Spleen (tissue), 13 donors: Measurements from ENCODE around the gene SERPINA7. TPM values are rescaled to one million over a fixed set of nuclear protein-coding genes. Genes with fewer than 3 reads are reported as not detected.

Source experiments
- DNase-seq: peaks from one replicate; pipeline ENCODE4 v3.0.0-alpha.2; 2020
- H3K27ac ChIP-seq, 8 donors: fragments of 200-600 bp; sonication (generic) in 7 of 8; 1 replicate in 4 of 8; 2 replicates in 4 of 8; pipeline versions ENCODE4 v1.5.0 to v1.8.0; 2016 to 2021; ENCODE audit warnings: inconsistent platforms in 4 of 8, mild to moderate bottlenecking in 4 of 8, moderate library complexity in 1 of 8
- H3K27me3 ChIP-seq, 7 donors: fragments of 200-600 bp; sonication (generic) in 6 of 7; replicated peaks in 1 of 7; 1 replicate in 4 of 7; 2 replicates in 3 of 7; pipeline versions ENCODE4 v1.5.0 to v1.8.0; 2016 to 2021; ENCODE audit warnings: inconsistent platforms in 3 of 7, mild to moderate bottlenecking in 1 of 7
- H3K36me3 ChIP-seq, 6 donors: fragments of 200-600 bp; sonication (generic) in 5 of 6; 1 replicate in 4 of 6; 2 replicates in 2 of 6; pipeline versions ENCODE4 v1.5.0 to v1.8.0; 2016 to 2021; ENCODE audit warnings: inconsistent platforms in 2 of 6
- H3K4me1 ChIP-seq, 6 donors: fragments of 200-600 bp; sonication (generic) in 5 of 6; 1 replicate in 3 of 6; 2 replicates in 3 of 6; pipeline versions ENCODE4 v1.5.0 to v1.8.0; 2016 to 2021; ENCODE audit warnings: inconsistent platforms in 3 of 6
- H3K4me3 ChIP-seq, 8 donors: fragments of 200-600 bp; sonication (generic) in 7 of 8; 1 replicate in 4 of 8; 2 replicates in 4 of 8; pipeline versions ENCODE4 v1.5.0 to v1.8.0; 2016 to 2021; ENCODE audit warnings: inconsistent platforms in 4 of 8, mild to moderate bottlenecking in 4 of 8, moderate library complexity in 2 of 8
- H3K9me3 ChIP-seq, 8 donors: fragments of 200-600 bp; sonication (generic) in 7 of 8; 1 replicate in 4 of 8; 2 replicates in 4 of 8; pipeline versions ENCODE4 v1.5.0 to v1.8.0; 2016 to 2021; ENCODE audit warnings: inconsistent platforms in 4 of 8
- POLR2A ChIP-seq, 3 donors: fragments of 450-650 bp; IDR thresholded peaks; one replicate each; pipeline ENCODE4 v1.5.1; 2017; ENCODE audit warnings: antibody characterized with exemption in 3 of 3, mild to moderate bottlenecking in 1 of 3
- POLR2AphosphoS5 ChIP-seq, 3 donors: sonication (generic); formaldehyde crosslinking; IDR thresholded peaks; one replicate each; pipeline ENCODE4 v1.5.1; 2017; ENCODE audit warnings: antibody characterized with exemption in 3 of 3
- WGBS, 5 donors: extraction: QIAGEN DNeasy Blood & Tissue Kit in 3 of 5; methylation state at CpG; one replicate each; pipeline versions ENCODE4 v1.1.5 to v1.1.7; 2013 to 2018; 5-methylcytosine and 5-hydroxymethylcytosine counted together
- intact Hi-C: fragments of 100-400 bp; cut with DNase I; formaldehyde crosslinking; loops from one replicate; pipeline ENCODE4 v1.15.0; 2023; ENCODE audit warnings: low total_unique reads
- long read RNA-seq, 2 donors: transcript quantifications; one replicate each; lab custom pipeline, GENCODE V29; 2026
- polyA plus RNA-seq, 3 donors: library from polyadenylated mRNA; stranded (reverse); fragments of 200-250 nt; gene quantifications; one replicate each; pipeline ENCODE4 v1.2.1, GENCODE V29; 2013
- total RNA-seq, 7 donors: library from RNA; depleted of rRNA in 3 of 7; stranded (reverse); fragments of >200 nt in 3 of 7; fragmentation: NEBNext Ultra II Directional in 4 of 7; extraction: Animal tissue kit (Norgen Biotek cat#: 25700) in 4 of 7; gene quantifications; one replicate each; pipeline versions ENCODE4 v1.1.0 to v1.2.1, GENCODE V29; 2016 to 2021
- TF ChIP-seq, protein P1 (sequence below), 11 experiments: fragments of 200-600 bp in 7 of 11; fragments of 450-650 bp in 4 of 11; sonication (generic) in 4 of 11; IDR thresholded peaks in 8 of 11; conservative IDR thresholded peaks in 3 of 11; 1 replicate in 7 of 11; 2 replicates in 4 of 11; pipeline versions ENCODE4 v1.4.0 to v1.8.0; 2016 to 2021; ENCODE audit warnings: antibody characterized with exemption in 11 of 11, inconsistent platforms in 4 of 11, mild to moderate bottlenecking in 1 of 11
- donor health status: healthy with polysubstance abuse.
- donor health status: DM: no; HTN: no; CAD: no; lungs with moderate emphysema.
- donor health status: DM: no; HTN: no; CAD: no.
- donor health status: Bipolar disorder and iron deficiency.
- donor health status: healthy.
- donor health status: DM: no; HTN: no; CAD: no.
- donor health status: DM: yes; HTN: yes; CAD: no.

The SERPINA7 gene, protein sequence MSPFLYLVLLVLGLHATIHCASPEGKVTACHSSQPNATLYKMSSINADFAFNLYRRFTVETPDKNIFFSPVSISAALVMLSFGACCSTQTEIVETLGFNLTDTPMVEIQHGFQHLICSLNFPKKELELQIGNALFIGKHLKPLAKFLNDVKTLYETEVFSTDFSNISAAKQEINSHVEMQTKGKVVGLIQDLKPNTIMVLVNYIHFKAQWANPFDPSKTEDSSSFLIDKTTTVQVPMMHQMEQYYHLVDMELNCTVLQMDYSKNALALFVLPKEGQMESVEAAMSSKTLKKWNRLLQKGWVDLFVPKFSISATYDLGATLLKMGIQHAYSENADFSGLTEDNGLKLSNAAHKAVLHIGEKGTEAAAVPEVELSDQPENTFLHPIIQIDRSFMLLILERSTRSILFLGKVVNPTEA
- total RNA-seq (not detected), polyA plus RNA-seq (not detected)
- long read RNA-seq, donor 1: 0 reads
- long read RNA-seq, donor 2: 0 reads

DNA sequence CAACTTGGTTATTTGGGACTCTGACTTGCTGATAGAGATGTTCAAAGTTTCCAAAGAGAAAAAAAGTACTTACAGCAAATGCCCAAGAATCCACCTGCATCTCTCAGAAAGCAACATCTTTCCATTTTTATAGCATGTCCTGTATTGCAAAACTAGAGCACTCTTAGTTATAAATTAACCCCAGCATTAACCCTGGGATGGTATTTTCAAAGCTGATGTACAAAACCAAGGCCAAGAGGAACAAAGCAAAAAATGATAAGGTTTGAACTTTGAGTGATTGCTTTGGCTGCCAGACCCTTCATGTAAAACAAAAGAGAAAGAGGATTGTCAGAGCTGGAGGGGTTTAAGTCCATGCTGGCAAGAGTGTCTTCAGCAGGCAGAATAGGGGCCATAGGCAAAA, at the start of gene SERPINA7:
SERPINA7 (minus strand) TSS at position 103 of the 400 bp plus-strand sequence. CDS start 1,669 bp downstream, outside the sequence.
- TF ChIP-seq, protein P1, sequence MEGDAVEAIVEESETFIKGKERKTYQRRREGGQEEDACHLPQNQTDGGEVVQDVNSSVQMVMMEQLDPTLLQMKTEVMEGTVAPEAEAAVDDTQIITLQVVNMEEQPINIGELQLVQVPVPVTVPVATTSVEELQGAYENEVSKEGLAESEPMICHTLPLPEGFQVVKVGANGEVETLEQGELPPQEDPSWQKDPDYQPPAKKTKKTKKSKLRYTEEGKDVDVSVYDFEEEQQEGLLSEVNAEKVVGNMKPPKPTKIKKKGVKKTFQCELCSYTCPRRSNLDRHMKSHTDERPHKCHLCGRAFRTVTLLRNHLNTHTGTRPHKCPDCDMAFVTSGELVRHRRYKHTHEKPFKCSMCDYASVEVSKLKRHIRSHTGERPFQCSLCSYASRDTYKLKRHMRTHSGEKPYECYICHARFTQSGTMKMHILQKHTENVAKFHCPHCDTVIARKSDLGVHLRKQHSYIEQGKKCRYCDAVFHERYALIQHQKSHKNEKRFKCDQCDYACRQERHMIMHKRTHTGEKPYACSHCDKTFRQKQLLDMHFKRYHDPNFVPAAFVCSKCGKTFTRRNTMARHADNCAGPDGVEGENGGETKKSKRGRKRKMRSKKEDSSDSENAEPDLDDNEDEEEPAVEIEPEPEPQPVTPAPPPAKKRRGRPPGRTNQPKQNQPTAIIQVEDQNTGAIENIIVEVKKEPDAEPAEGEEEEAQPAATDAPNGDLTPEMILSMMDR (IDR thresholded peaks at IDR 0.05 in 8 of 11, conservative IDR thresholded peaks at IDR 0.05 in 3 of 11): no peak
- TF ChIP-seq POLR2AphosphoS5 (IDR thresholded peaks at IDR 0.05): no peak
- no peak for TF ChIP-seq POLR2A (IDR thresholded peaks at IDR 0.05)
- no peaks in the 10 kb centered on the region for H3K4me1 ChIP-seq
- H3K4me3 ChIP-seq: no peak within 1 kb of the TSS
- no peak within 1 kb of the TSS for H3K27ac ChIP-seq
- intact Hi-C loops: no loop called here
- no peaks in the 10 kb centered on the region for H3K9me3 ChIP-seq
- H3K36me3 ChIP-seq: no peaks in the 10 kb centered on the region
- DNase-seq: no peak
- H3K27me3 ChIP-seq: no peaks in the 10 kb centered on the region

DNA sequence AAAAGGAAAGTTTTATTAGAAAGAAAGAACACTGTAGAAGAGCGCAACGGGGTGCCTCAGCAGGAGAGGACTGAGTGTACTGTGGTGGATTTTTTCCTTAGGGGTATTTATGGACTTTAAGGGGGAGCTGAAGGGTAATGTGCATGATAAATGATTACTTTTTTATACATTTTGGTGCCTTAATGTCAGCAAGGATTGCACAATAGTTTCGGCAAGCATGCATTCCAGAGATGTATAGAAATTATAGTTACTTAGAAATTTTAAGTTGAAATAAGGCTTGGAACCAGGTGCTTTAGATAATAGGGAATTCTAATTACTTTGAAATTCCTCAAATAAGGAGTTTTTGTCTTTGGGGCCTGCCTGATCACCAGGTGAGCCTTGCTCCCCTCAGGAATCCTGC, 30.5 kb upstream of the SERPINA7 start:
- TF ChIP-seq, protein P1 (IDR thresholded peaks at IDR 0.05 in 8 of 11, conservative IDR thresholded peaks at IDR 0.05 in 3 of 11): no peak
- TF ChIP-seq POLR2A (IDR thresholded peaks at IDR 0.05): no peak
- no peak for TF ChIP-seq POLR2AphosphoS5 (IDR thresholded peaks at IDR 0.05)
- no peak overlapping the region for H3K27ac ChIP-seq
- intact Hi-C loops: no loop called here
- no peaks in the 10 kb centered on the region for H3K36me3 ChIP-seq
- H3K4me1 ChIP-seq: no peaks in the 10 kb centered on the region
- peaks cover 0 to 25% (median 0%) of the 10 kb centered on the region in 7 donors for H3K27me3 ChIP-seq
- no peak for DNase-seq
- 70 to 92% (median 82%) methylated on average over 3 of the region's 3 CpGs for whole genome bisulfite sequencing, 5 donors
- H3K4me3 ChIP-seq: no peak overlapping the region
- no peaks in the 10 kb centered on the region for H3K9me3 ChIP-seq

DNA sequence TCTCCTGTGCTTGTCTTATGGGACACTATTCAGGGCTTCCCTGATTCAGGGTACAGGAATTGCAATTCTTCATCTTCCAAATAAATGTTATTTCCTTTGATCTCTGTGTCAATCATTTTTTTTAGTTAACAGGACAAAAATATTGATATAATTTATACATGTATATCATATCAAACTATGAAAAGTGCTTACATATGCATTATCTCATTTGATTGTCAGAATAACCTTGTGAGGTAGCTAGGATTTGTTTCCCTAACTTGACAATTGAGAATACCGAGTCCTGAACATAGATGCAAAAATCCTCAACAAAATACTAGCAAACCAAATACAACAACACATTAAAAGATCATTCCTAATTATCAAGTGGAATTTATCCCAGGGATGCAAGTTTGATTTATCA, 11.5 kb upstream of the SERPINA7 start:
- 71 to 88% (median 81%) methylated on average over 1 of the region's 1 CpG for WGBS, 5 donors
- Histone ChIP-seq H3K9me3 (peaks cover 0 to 7% (median 0%) of the 10 kb centered on the region in 8 donors), H3K4me3 (no peak overlapping the region), H3K36me3 (no peaks in the 10 kb centered on the region), H3K27me3 (no peaks in the 10 kb centered on the region), H3K27ac (no peak overlapping the region), H3K4me1 (no peaks in the 10 kb centered on the region)
- no peak for DNase-seq
- intact Hi-C loops: no loop called here
- TF ChIP-seq POLR2A (IDR thresholded peaks at IDR 0.05): no peak
- no peak for TF ChIP-seq POLR2AphosphoS5 (IDR thresholded peaks at IDR 0.05)
- TF ChIP-seq, protein P1 (IDR thresholded peaks at IDR 0.05 in 8 of 11, conservative IDR thresholded peaks at IDR 0.05 in 3 of 11): no peak

DNA sequence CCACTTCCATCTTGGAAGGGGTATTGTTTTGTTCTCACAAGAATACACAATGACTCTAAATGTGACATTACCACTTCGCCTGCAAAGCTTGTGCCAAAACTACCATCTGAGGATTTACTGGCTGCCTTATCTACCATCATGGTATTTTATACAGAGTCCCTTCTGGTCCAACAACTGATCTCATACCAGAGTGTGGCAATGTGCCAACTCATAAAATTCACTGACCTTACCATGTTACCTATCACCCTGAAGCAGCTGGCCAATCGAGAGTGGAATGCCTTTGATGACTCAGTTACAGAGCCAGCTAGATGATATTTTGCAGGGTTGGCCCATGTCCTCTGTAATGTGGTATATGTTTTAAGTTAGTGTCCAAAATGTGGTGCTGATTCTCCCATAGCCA, 3.8 kb upstream of the SERPINA7 start:
- Histone ChIP-seq H3K27me3 (no peaks in the 10 kb centered on the region), H3K9me3 (no peaks in the 10 kb centered on the region), H3K4me1 (no peaks in the 10 kb centered on the region), H3K36me3 (no peaks in the 10 kb centered on the region), H3K4me3 (no peak overlapping the region), H3K27ac (no peak overlapping the region)
- TF ChIP-seq POLR2A (IDR thresholded peaks at IDR 0.05): no peak
- TF ChIP-seq, protein P1 (IDR thresholded peaks at IDR 0.05 in 8 of 11, conservative IDR thresholded peaks at IDR 0.05 in 3 of 11): no peak
- no peak for TF ChIP-seq POLR2AphosphoS5 (IDR thresholded peaks at IDR 0.05)
- no peak for DNase-seq
- 58 to 79% (median 73%) methylated on average over 1 to 2 of the region's 2 CpGs for WGBS, 5 donors
- intact Hi-C loops: no loop called here
